Stimulated activated naive CD4-positive, alpha-beta T cell treated with Interleukin-2 at 50 U/mL for 16 hours (primary cell): Measurements from ENCODE around the gene ITGBL1.

Source experiments
- DNase-seq: peaks from one replicate; lab custom pipeline; 2025; lab: John Stamatoyannopoulos, UW

Gene ITGBL1

GRCh38 chr13:101751488-101751887, 299.0 kb downstream of the ITGBL1 start:
- DNase-seq: no peak

GRCh38 chr13:101752432-101752831, 300.0 kb downstream of the ITGBL1 start:
- no peak for DNase-seq

DNA sequence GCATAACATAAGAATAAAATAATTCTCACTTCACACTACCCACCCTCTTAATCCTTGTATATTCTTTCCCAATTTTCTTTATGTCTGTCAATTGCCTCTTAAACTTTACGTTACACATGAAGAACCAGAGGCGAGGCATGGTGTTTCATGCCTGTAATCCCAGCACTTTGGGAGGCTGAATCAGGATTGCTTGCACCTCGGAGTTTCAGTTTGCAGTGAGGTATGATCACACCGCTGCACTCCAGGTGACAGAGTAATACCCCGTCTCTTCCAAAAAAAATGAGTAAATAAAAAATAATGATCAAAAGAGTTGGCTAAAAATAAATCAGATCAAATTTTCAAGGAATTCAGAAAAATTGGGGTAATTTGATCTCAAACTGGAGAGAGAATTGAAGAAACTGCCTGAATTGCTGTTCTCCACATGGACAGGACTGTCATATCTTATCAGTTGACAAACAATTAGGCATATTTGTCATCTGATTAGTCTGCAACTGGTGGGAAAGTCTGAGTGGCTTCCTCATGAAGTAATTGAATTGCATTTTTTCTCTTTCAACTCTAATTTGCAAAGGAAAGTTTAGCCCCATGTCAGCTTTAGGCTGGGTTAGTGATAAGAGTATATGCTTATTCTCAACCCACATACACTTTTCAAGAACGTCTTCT, 302.9 kb downstream of the ITGBL1 start:
- DNase-seq: no peak

- DNase-seq: no peak
Measured at GRCh38 chr13:101757446-101758039, 305.1 kb downstream of the ITGBL1 start.

GRCh38 chr13:101763191-101763590, 310.7 kb downstream of the ITGBL1 start:
- no peak for DNase-seq
